Skin of body (tissue), 2 donors: ENCODE measurements around the gene RTKN2. TPM values are rescaled to one million over a fixed set of nuclear protein-coding genes. Genes with fewer than 3 reads are reported as not detected.
"Not testable (repeated sequence)": the region's sequence is repeated elsewhere in the genome, so short reads cannot be mapped to it uniquely, and the experiment has no call there.

Source experiments
- DNase-seq: peaks from one replicate; lab custom pipeline; 2025; lab: John Stamatoyannopoulos, UW
- total RNA-seq: library from RNA; depleted of rRNA; stranded (reverse); fragments of >200 nt; gene quantifications from one replicate; pipeline ENCODE4 v1.2.3, GENCODE V29; 2014

Gene RTKN2
- total RNA-seq, 1 donor from 2014 or later = 6.5 TPM

DNA sequence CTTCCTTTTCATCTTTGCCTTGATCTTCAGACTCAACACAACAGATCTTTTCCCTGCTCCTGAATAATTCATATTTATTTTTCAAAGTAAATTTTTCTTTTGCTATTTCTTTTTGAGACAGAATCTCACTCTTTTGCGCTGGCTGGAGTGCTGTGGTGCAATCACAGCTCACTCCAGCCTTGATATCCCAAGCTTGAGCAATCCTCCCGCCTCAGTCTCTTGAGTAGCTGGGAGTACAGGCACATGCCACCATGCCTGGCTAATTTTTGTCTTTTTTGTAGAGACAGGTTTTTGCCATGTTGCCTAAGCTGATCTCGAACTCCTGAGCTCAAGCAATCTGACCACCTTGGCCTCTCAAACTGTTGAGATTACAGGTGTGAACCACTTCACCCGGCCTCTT is 9.2 kb downstream of the RTKN2 start:
- no peak for DNase-seq

DNA sequence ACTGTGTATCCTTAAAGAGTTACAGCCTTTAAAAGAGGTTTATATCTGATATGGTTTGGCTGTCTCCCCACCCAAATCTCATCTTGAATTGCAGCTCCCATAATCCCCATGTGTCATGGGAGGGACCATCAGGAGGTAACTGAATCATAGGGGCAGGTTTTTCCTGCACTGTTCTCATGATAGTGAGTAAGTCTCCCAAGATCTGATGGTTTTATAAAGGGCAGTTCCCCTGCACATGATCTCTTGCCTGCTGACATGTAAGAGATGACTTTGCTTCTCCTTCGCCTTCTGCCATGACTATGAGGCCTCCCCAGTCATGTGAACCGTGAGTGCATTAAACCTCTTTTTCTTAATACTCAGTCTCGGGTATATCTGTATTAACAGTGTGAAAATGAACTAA is 9.7 kb downstream of the RTKN2 start:
- DNase-seq = no peak

- no peak for DNase-seq
Measured at GRCh38 chr10:62253704-62254103, 14.9 kb downstream of the RTKN2 start.

- no peak for DNase-seq
Measured at GRCh38 chr10:62252051-62252450, 16.6 kb downstream of the RTKN2 start.

GRCh38 chr10:62250594-62251198 is 17.9 kb downstream of the RTKN2 start:
- no peak for DNase-seq

DNA sequence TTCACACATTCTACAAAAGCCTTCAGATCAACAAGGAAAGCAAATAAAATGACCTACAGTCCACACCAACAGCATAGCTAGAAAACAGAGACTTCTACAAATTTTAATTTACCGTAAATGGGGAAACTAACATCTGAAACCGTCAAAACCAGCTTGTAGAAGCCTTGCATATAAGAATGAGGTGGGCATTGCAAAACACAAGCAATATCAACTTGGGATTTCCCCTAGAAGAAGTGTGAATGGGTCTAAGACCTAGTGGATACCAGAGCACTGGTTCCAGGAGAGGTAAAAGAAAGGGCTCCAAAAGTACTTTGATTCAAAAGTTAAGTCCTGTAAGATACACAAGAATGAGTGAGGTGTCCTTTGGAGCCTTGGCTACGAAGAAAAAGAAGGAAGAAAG is 18.7 kb downstream of the RTKN2 start:
- DNase-seq = no peak

DNA sequence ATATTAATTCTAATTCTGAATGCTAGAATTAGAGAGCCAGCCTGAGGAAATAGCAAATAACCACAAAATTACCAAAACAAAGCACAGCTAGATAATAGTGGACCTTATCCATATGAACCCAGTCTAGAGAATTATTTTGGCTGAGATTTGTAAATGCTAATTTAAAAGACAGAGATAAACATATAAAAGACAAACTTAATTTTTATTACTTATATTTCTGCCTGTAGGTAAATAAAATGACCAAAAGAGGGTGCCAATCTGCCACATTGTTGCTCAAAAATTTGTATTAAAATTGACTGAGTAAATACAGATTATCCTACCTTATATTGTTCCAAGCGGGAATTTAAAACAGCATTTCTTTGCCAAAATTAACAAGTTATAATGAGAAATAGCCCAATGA is 20.2 kb downstream of the RTKN2 start:
- DNase-seq = no peak

DNA sequence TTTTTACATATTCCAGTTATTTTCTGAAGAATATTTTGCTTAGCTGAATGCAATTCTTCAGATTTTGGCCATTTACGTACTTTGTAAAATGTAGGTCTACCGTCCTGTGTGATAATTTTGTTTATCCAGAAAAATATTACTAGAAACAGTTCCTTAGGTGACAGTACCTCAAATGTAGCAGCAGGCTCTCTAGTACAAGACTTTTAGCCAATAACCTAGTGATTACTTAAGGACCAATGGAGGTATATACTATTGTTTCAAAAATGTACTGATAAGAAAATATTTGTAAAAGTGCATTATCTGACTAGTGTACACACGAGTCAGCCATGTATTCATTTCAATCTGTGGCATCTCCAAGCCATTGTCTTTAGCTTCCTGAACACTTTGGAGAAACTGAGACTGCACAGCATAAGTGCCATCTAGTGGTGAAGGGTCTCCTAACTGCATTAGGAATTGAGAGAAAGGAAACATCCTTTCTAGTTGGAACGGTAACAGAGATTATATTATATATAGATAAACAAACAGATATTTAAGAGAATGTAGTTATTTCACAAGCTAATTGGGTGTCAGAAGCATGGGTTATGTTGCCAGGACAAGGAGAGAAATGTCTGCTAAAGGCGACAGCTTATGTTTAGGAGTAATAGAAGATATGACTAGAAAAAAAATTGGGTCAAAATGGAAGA is 23.7 kb downstream of the RTKN2 start:
- DNase-seq = peak; percentile 74

GRCh38 chr10:62244088-62244487 is 24.6 kb downstream of the RTKN2 start:
- DNase-seq = no peak

DNA sequence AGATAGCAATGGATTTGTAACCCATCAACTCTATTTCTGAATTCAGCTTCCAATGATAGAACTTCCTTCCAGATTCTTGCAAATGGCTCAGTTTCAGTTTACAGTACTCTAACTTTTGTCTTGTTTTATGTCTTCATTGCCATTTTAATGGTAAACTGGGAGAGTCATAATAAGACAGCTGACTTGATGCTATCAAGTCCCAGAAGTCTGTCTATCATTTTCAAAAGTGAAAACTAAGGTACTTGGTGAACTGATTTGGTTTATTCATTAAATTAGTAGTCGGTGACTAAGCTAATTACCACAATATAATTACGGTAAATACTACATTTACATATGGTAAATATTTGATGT is 25.0 kb downstream of the RTKN2 start:
- DNase-seq = no peak

DNA sequence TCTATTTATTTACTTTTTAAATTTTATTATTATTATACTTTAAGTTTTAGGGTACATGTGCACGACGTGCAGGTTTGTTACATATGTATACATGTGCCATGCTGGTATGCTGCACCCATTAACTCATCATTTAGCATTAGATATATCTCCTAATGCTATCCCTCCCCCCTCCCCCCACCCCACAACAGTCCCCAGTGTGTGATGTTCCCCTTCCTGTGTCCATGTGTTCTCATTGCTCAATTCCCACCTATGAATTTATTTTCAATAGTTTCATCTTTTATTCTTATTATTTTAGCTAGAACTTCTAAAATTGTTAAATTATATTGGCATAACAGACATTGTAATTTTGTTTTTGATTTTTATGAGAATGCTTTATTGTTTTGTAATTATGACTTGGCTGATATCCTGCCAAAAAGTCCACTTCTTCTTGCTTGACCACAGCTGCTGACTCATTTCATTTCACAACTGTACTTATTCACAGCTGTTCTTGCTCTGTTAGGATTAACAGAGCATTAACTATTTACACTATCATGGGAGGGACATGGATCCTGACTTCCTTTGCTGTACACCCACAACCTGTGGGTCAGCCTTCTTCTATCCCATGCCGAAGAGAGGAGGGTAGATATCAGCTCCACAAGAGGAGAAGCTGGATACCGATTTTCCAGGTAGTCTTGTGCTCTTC is 25.5 kb downstream of the RTKN2 start:
- DNase-seq = peak; percentile 30

GRCh38 chr10:62241521-62241920 is 27.1 kb downstream of the RTKN2 start:
- DNase-seq = not testable (repeated sequence)

- peak; percentile 34 for DNase-seq
Measured at GRCh38 chr10:62239994-62240393, 28.6 kb downstream of the RTKN2 start.

GRCh38 chr10:62238880-62239279 is 29.8 kb downstream of the RTKN2 start:
- no peak for DNase-seq

DNA sequence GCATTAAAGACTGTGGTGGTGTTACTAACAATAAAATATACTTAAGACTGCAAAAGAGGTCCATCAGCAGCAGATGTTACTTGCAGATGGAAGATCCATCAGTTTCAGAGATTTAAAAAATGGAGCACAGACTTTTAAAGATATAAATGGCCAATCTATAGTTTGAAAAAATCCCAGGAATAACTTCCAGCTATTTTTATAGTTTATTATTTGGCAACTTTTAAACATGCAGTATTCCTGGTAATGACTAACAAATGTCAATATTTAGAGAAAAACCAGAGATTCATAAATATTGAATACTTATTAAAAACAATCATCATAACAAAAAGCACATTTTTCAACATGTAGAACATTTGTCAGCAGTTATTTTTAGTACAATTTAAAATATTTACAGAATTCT is 30.7 kb downstream of the RTKN2 start:
- DNase-seq = peak; percentile 79

GRCh38 chr10:62237506-62237905 is 31.1 kb downstream of the RTKN2 start:
- DNase-seq = no peak

DNA sequence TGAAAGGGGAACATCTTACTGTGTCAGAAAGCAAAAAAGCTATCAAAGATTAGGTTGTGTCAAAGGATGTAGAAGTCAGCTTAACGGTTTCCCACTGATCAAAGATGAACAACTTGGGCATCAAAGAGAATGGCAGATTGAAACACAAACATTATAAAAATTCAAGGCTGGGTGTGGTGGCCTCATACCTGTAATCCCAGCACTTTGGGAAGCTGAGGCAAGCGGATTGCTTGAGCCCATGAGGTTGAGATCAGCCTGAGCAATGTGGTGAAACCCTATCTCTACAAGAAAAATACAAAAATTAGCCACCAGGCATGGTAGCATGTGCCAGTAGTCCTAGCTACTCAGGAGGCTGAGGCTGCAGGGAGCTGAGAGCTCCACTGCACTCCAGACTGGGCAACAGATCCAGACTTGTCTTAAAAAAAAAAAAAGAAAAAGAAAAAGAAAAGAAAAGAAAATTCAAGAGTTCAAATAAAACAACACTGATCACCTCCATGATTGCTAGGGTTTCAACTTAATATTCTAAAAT is 34.5 kb downstream of the RTKN2 start:
- DNase-seq = no peak

- peak; percentile 12 for DNase-seq
Measured at GRCh38 chr10:62233356-62234076, 35.1 kb downstream of the RTKN2 start.

DNA sequence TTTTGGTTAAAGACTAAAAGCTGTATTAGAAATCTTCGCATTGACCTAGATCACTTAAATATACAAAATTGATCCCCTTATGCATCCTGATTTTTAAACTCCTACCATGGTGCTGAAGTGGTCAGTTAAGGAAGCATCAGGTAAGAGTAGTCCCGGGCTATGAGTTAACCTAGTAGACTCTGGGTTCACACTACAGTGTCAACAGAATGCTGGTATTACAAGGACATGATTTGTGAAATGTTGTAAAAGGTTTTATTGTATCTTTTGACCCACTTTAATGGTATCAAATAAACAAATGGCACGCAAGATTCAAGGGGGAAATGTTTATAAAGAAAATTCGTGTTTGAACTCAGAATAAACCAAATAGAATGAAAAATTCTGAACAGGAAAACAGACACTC is 36.8 kb downstream of the RTKN2 start:
- no peak for DNase-seq

DNA sequence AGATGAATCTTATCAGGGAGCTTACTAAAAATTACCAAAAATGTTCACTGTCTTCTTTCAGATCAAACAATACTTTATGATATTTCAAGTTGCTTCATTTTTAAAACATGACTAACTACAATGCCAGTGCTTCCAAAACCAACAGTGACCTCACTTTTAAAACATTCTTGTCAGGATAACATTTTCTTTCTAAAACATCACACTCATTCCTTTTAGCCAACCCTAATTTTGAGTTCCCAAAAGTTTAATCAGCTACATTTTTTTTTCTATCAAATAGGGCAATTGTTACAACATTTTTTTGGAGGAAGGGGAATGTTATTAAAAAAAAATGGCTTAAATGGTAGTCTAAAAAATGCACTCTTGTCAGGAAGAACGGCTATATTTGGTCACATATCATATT is 37.3 kb downstream of the RTKN2 start:
- DNase-seq = peak; percentile 24

DNA sequence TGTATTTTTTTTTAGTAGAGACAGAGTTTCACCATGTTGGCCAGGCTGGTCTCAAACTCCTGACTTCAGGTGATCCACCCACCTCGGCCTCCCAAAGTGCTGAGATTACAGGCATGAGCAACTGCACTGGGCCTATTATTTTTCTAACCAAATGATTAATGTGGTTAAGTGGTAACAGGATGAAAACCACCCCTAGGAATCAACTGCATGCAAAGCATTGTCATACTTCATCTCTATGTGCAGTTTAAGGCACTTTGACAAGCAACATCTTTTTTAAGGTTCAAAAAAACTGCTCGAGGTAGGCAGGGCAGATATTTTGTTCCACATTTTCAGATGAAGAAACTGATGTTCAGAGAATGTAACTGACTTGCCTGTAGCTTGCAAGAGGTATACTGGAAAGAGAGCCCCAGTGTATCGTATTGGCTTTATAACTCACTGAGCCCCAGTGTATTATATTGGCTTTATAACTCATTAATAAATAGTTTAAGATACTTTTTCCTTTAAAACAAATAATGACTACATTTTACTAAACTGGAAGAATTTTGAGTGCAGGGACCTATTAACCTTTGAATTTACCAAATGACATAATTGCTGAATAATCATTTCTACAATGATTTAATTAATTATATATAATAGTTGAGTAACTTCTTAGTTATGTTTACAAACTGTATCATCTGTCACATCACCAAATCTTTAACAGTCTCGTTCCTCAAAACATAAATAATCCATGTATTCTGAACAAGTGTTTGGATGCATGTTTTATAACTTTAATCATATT is 38.1 kb downstream of the RTKN2 start:
- no peak for DNase-seq
